Globus pallidus (tissue), 1 donor: ENCODE measurements around the gene PTCRA.
A peak's percentile ranks its signal among the peaks of the same experiment; 100 is the strongest.

Source experiments
- DNase-seq: peaks from one replicate; pipeline ENCODE4 v3.0.0-alpha.2; 2015; ENCODE audit warnings: low spot score

PTCRA gene

DNA sequence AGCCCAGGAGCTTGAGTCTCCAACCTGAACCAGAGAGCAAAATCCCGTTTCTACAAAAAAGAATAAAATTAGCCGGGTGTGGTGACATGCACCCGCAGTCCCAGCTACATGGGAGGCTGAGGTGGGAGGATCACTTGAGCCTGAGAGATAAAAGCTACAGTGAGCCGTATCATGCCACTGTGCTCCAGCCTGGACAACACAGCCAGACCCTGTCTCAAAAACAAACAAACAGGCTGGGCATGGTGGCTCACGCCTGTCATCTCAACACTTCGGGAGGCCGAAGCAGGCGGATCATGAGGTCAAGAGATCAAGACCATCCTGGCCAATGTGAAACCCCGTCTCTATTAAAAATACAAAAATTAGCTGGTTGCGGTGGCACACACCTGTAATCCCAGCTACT lies 11.4 kb upstream of the PTCRA start:
- DNase-seq = no peak

DNA sequence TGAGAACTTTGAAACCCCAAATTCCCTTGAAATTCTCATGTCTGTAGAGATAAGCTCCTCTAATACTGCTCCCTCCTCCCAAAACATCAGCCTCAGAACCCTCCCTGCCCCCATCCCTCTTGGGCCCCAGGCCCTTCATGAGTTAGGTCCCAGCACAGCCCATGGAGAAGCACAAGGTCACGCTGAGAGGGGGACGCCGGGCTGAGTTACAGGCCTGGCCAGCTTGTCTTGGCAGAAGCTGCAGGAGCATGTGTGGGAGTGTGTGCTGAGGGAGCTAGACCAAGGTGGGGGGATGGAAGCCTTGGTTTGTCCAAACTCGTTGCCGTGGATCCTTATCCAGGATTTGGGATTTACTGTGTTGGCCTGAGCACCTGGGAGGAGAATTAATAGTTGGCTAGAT lies 8.5 kb upstream of the PTCRA start:
- no peak for DNase-seq

DNA sequence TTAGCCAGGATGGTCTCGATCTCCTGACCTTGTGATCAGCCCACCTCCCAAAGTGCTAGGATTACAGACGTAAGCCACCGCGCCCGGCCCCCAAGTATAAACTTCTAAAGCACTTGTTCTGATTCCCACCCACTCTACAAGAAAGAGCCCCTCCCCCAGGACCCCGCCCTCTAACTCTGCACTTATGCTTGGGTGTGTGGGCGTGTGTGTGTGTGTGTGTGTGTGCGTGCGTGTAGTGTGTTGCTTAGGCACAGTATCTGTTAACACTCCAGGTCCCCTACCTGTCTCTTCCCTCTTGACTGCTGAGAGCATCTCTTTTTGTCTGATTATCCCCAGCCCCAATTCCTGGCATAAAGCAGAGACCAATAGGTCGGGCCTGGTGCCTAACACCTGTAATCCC lies 6.0 kb upstream of the PTCRA start:
- DNase-seq = no peak

DNA sequence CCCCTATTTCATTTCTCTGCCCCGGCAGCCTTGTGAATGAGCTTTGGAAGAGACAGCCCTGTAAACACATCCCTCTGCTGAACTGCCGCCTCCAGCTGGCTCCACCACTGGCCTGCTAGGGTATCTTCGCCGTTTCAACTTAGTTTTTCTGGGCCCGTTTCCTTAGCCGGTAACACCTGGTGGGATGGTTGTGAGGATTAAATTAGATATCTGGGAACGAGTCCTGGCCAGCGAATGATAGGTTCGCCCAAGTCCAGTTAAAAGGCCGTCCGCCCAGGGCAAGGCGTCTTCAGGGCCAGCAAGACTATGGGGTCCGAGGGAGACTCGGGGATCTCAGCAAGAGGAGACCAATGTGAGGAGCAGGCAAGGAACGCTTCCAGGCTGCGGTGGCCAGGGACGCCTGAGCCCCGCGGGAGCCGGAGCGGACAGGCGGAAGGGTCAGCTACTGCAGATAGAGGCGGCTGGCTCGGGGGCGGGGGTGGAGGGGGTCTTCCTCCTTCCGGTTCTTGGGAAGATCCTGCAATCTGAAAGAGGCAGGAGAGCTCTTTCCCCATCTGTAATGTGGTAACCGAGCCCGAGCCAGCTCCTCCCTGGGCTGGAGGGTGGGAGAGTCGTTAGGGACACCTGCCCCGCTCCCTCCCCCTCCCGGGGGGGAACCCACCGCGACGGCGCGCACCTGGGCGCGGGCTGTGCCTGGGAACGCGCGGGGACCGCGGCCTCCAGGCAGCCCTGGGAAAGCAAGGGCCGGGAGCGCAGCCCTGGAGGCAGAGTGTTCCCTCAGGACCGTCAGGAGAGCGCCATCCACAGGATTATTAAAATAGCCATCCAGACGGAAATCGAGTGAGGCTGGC lies 4.5 kb upstream of the PTCRA start:
- no peak for DNase-seq

DNA sequence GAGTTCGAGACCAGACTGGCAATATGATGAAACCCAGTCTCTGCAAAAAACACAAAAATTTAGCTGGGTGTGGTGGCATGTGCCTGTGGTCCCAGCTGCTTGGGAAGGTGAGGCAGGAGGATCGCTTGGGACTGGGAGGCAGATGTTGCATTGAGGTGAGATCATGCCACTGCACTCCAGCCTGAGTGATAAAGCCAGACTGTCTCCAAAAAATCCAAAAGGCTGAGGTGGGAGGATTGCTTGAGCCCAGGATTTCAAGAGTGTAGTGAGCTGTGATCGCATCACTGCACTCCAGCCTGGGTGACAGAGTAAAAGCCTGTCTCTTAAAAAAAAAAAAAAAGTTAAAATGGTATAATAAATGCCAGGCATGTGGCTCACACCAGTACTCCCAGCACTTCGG lies 1.3 kb upstream of the PTCRA start:
- DNase-seq = no peak

DNA sequence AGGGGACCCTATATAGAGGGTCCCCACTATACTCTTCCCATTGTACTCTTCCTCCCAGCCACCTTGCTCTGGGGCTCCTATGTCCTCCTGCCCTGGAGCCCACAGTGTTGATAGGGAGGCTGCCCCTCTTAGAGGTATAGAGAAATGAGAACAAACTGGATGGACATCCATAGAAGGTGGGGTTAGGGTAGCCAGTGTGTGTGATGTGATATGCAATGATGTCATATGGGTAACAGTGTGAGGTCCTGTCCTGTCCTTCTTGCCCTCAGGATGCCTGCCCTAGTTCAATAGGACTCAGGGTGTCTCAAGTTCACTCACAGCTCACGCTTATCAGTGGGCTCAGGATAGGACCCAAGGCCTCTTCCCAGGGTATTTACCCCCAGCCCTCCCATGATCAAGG lies 435 bp downstream of the PTCRA start:
- no peak for DNase-seq

DNA sequence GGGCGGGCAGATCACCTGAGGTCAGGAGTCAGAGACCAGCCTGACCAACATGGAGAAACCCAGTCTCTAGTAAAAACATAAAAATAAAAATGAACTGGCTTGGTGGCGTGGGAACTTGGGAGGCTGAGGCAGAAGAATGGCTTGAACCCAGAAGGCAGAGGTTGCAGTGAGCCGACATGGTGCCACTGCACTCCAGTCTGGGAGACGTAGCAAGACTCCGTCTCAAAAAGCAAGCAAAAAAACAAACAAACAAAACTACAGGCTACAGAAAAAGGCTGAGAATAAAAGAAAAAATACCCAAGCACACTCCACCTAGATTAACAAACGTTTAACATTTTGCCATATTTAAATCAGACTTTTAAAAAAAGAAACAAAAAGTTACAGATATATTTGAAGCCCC lies 5.9 kb downstream of the PTCRA start:
- no peak for DNase-seq

DNA sequence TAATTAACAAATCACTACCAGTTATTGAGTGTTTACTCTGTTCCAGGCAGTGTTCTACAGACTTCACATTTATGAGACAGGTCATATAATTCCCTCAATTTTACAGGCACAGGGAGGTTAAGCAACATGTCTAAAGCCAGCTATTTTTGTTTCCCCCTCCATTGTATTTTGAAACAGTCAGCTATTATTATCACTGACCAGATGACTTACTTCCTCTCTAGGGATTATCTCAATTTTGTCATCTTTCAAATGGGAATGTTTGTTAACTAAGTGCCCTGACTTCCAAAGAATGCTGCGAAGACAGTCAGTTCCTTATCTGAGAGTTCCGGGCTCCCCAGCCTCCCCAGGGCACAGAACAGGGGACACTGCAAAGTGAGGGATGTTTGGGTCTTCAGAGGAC lies 7.8 kb downstream of the PTCRA start:
- DNase-seq = no peak

DNA sequence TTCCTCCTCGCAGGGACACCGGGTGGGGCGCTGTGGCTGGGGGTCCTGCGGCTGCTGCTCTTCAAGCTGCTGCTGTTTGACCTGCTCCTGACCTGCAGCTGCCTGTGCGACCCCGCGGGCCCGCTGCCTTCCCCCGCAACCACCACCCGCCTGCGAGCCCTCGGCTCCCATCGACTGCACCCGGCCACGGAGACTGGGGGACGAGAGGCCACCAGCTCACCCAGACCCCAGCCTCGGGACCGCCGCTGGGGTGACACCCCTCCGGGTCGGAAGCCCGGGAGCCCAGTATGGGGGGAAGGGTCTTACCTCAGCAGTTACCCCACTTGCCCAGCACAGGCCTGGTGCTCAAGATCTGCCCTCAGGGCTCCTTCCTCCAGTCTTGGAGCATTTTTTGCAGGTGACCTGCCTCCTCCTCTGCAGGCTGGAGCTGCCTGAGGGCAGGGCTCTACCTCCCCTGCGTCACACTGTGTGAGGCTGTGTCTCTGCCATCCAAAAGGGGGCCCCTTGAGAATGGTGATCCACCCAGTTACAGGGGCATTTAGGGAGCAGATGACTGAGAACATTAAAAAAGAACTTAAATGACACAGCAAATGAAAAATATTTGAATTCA lies 9.5 kb downstream of the PTCRA start:
- DNase-seq = no peak

DNA sequence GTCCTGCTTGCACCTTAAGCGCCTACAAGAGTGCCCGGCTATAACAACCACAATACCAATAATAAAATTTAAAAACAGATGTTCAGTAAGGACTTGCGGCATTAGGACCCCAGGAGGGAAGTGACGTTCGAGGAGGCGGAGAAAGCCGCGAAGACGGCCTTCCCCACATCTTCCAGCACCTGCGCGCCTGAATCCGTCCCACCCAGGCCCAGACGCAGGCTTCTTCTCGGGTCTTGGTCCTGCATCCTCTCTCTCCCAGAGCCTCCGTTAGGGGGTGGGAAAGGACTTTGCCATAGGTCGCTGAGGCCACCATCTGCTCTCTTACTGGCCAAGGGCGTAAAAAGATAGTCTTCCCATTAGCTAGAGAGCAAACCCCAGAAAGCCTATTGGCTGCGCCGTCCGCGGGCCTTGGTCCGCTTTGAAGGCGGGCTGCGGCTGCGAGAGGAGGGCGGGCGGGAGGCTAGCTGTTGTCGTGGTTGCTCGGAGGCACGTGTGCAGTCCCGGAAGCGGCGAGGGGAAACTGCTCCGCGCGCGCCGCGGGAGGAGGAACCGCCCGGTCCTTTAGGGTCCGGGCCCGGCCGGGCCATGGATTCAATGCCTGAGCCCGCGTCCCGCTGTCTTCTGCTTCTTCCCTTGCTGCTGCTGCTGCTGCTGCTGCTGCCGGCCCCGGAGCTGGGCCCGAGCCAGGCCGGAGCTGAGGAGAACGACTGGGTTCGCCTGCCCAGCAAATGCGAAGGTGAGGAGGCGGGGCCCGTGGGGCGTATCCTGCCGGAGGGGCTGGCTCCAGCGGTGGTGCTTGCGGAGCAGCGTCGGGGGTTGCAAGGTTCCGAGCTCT lies 13.3 kb downstream of the PTCRA start, which contains the start of gene CNPY3:
Gene CNPY3 (plus strand): TSS at position 495 of the 835 bp plus-strand sequence. CDS start 91 bp downstream, at position 586.
- DNase-seq = peak; percentile 95

DNA sequence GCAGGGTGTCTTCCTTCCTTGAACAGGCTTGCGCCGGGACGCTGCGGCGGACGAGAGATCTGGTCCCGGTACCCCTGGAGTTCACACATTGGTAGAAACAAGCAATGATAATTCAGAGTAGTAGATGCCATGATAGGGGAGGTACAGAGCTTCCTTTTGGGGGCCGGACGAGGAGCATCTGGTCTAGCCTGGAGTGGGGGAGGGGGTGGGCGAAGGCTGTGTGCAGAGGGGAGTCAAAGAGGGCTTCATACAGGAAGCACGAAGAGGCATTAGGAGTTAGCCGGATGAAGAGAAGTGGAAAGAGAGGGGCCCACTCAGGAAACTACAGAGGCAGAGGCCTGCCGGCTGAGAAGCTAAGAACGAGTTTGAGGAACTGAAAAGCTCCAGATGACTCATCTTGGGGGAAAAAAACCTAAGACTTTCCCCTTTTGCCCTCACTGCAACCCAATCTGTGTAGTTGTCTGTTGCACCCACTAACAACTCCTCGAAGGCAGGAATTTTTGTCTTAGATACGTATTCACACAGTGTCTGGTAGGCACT lies 14.0 kb downstream of the PTCRA start:
- peak; percentile 64 for DNase-seq

DNA sequence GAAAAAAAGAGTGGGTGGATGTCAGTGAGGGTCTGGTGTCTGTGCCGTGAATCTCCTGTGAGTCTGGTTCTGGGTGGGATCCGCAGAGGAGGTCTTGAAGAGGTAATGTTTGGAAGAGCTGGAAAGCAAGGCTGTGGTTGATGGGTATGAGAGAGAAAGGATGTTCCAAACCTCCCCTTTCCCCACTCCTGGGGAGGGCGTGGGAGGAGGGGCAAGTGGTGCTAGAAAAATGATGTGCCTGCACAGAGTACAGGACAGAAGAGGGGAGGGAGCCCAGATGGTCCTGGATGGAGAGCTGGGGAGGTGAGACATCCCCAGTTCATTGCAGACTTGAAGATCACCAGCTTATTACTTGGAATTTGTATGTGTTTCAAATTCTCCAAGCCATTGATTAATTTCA lies 16.6 kb downstream of the PTCRA start:
- DNase-seq = no peak

DNA sequence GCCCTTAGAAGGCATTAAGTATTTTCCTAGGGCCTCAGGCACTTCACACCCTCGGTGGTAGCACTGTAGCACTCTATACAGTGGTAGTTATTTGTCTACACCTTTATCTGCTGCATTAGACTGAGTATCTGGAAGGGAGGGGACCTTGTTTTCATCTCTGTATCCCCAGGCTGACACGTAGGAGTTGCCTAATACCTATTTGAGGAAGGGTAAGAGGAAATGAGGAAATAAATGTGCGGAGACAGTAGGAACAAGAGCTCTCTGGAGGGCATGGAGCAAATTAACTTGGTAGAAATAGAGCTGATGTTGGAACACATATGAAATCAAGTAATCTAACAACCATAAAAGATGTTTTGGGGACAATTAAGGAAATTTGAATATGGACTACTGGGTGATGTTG lies 17.4 kb downstream of the PTCRA start:
- DNase-seq = peak; percentile 18

DNA sequence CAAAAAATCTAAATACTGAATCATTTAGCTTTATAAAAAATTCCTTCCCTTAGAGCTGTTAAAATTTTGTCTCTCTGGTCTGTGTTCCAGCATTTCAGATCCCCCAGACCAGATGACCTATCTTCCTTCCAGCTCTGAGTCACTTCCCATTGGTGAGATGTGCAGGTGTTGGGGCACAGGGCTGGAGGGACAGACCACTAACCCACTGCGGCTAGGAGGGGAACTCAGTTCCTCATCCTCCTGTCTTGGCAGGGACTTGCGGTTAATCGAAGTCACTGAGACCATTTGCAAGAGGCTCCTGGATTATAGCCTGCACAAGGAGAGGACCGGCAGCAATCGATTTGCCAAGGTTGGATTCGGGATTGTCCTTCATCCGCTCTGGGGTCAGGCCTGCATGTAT lies 19.5 kb downstream of the PTCRA start:
- no peak for DNase-seq

DNA sequence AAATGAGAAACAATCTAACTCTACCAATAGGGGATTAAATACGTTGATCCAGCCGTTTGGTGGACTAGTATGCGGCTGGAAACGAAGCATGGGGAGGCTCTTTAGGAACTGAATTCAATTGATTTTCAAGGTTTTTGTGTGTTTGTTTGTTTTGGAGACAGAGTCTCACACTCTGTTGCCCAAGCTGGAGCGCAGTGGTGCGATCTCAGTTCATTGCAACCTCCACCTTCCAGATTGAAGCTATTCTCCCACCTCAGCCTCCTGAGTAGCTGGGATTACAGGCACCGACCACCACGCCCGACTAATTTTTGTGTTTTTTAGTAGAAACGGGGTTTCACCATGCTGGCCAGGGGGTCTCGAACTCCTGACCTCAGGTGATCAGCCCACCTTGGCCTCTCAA lies 20.5 kb downstream of the PTCRA start:
- DNase-seq = no peak

DNA sequence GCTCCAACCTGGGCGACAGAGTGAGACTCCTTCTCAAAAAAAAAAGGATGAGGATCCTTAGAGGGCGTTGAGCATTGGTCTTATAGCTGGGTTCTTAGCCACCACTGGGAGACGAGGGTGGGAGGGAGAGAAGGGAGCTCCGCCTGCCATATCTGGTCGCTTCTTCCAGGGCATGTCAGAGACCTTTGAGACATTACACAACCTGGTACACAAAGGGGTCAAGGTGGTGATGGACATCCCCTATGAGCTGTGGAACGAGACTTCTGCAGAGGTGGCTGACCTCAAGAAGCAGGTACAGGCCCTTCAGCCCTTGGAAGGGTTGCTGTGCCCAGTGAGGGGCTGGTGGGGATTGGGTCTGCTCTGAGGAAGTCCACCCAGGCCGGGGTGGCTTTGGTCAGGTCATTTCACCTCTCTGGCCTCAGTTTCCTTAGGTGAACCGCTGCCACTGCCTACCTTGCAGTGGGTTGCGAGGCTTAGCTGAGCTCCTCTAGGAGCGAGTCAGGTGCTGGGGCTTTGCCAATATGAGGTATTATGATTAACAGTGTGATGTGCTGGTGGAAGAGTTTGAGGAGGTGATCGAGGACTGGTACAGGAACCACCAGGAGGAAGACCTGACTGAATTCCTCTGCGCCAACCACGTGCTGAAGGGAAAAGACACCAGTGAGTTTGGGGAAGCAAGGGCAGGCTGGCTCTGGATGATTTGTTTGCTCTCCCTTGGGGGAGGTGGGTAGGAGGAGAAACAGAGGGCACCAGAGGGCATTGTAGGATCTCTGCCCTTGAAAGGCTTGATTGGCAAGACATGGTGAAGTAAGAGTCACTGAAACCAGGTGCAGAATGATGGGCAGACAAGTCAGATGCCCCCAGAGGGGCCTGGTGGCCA lies 21.9 kb downstream of the PTCRA start:
- DNase-seq = no peak

DNA sequence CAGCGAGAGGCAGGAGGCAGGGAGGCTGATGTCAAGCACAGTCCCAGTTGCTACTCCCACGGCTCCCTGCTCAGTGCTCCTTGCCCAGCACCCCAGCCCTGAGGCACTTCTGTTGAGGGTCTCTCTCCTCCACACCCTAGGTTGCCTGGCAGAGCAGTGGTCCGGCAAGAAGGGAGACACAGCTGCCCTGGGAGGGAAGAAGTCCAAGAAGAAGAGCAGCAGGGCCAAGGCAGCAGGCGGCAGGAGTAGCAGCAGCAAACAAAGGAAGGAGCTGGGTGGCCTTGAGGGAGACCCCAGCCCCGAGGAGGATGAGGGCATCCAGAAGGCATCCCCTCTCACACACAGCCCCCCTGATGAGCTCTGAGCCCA lies 22.6 kb downstream of the PTCRA start:
- DNase-seq = no peak

DNA sequence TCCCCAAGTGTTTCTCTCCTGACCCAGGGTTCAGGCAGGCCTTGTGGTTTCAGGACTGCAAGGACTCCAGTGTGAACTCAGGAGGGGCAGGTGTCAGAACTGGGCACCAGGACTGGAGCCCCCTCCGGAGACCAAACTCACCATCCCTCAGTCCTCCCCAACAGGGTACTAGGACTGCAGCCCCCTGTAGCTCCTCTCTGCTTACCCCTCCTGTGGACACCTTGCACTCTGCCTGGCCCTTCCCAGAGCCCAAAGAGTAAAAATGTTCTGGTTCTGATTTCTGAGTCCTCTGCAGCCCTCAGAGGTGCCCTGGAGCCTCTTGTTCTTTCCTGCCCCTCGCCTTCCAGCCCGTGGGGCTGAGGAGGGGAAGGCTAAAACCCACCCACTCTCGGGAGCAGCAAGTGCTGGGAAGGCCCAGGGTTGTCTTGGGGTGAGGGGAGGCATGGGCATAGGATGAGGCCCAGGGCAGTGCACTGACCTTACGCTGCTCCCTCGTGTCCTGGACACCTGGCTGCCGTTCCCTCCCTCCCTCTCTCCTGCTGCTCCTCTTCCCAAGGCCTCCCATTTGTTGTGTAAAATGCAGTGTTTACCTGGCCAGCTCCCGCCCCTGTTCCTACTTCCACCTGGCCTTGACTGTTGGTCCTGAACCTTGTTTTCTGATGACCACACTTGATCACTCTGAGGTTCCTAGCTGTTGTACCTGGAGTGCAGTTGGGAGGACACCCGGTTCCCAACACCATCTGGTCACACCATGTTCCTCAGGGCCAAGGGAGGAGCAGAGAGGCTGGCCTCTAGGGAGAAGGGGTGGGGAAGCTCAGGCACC lies 23.3 kb downstream of the PTCRA start:
- DNase-seq = no peak

DNA sequence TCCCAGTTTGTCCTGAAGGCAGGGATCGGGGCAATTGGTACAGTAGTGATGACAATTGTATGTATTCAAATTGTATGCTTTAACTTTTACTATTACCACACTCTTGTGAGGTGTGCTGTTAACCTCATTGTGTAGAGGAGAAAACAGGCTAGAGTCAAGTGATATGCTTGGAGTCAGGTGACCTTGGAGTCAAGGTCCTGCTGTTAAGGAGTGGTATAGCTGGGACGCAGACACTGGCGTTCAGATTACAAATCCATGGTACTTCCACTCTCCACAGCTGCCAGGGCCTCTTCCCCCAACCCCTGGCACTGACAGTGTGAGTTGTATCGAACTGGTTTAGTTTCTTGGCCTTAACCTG lies 23.9 kb downstream of the PTCRA start:
- no peak for DNase-seq

DNA sequence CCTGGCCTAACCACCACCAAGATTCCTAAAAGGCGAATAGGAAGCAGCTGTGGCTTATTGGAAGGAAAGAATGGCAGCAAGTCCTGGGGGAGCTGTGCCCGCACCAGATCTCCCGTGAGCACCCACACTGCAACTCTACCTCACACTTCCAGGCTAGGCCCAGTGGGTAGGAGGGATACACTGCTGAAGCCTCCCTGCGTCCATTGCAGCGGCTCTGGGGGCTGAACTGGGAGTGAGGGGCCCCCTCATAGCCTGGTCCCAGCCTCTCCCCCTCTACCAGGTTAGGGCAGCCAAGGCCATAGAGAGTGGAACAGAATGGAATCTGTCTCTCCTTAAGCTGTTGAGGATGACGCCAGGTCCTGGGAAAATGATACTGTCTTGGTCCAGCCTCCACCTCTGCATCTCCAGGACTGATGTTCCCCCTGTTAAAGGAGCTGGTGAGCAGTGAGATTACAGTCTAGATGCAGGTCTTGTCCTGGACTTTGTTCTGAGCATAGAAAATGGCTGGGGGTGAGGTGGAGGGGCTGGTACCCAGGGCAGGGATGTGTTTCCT lies 24.7 kb downstream of the PTCRA start:
- DNase-seq = no peak
